Peyer's patch (tissue), 4 donors: Measurements from ENCODE around the gene ENO4. TPM values are rescaled to one million over a fixed set of nuclear protein-coding genes. Genes with fewer than 3 reads are reported as not detected.

Experiments
- DNase-seq, 3 donors: peaks; one replicate each; pipeline ENCODE4 v3.0.0-alpha.2; 2017 to 2019
- H3K27ac ChIP-seq, 4 donors: fragments of 200-600 bp; sonication (generic); one replicate each; pipeline ENCODE4 v1.5.1; 2016 to 2019
- H3K27me3 ChIP-seq, 2 donors: fragments of 200-600 bp; sonication (generic); one replicate each; pipeline ENCODE4 v1.5.1; 2019
- H3K36me3 ChIP-seq, 3 donors: fragments of 200-600 bp; sonication (generic); one replicate each; pipeline ENCODE4 v1.5.1; 2016 to 2019
- H3K4me1 ChIP-seq, 4 donors: fragments of 200-600 bp; sonication (generic); one replicate each; pipeline ENCODE4 v1.5.1; 2016 to 2019
- H3K4me3 ChIP-seq, 4 donors: fragments of 200-600 bp; sonication (generic); 1 replicate in 3 of 4; 2 replicates in 1 of 4; pipeline ENCODE4 v1.5.1; 2016 to 2019; ENCODE audit warnings: mild to moderate bottlenecking in 1 of 4
- H3K9me3 ChIP-seq, 4 donors: fragments of 200-600 bp; sonication (generic); one replicate each; pipeline ENCODE4 v1.5.1; 2016 to 2019; ENCODE audit warnings: mild to moderate bottlenecking in 1 of 4
- POLR2A ChIP-seq, 2 donors: fragments of 450-650 bp; IDR thresholded peaks; one replicate each; pipeline ENCODE4 v1.5.1; 2017; ENCODE audit warnings: antibody characterized with exemption in 2 of 2, mild to moderate bottlenecking in 2 of 2, moderate library complexity in 2 of 2
- total RNA-seq, 4 donors: library from RNA; depleted of rRNA; stranded (reverse); fragments of >200 nt; gene quantifications; one replicate each; pipeline ENCODE4 v1.1.0, GENCODE V29; 2016
- TF ChIP-seq, protein P1 (sequence below), 6 experiments: fragments of 450-650 bp in 4 of 6; fragments of 200-600 bp in 2 of 6; sonication (generic) in 1 of 6; IDR thresholded peaks; one replicate each; pipeline ENCODE4 v1.5.1; 2017 to 2019; ENCODE audit warnings: antibody characterized with exemption in 6 of 6, mild to moderate bottlenecking in 3 of 6, moderate library complexity in 1 of 6

The ENO4 gene
- total RNA-seq, 4 donors from 2014 or later = not detected

DNA sequence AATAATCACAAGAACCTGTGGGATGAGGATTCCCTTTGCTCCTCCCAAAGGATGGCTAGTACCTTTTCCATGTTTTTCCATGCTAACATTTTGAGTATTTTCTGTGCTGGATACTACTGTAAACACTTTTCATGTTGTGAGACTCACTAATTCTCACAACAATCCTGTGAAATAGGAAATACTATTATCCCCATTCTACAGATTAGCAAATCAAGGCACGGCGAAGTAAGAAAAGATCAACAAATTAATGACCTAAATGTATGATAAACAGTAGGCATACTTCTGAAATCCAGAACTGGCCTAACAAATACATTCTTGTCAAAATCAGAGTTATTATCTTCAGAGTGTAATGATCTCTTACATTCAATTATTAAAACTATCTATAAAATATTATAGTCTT is 69.3 kb downstream of the ENO4 start:
- Histone ChIP-seq H3K27ac (no peak overlapping the region), H3K4me3 (no peak overlapping the region), H3K27me3 (no peaks in the 10 kb centered on the region), H3K36me3 (peaks cover 0 to 9% (median 0%) of the 10 kb centered on the region in 3 donors), H3K9me3 (no peaks in the 10 kb centered on the region), H3K4me1 (no peaks in the 10 kb centered on the region)
- no peak for TF ChIP-seq POLR2A (IDR thresholded peaks at IDR 0.05)
- TF ChIP-seq, protein P1, sequence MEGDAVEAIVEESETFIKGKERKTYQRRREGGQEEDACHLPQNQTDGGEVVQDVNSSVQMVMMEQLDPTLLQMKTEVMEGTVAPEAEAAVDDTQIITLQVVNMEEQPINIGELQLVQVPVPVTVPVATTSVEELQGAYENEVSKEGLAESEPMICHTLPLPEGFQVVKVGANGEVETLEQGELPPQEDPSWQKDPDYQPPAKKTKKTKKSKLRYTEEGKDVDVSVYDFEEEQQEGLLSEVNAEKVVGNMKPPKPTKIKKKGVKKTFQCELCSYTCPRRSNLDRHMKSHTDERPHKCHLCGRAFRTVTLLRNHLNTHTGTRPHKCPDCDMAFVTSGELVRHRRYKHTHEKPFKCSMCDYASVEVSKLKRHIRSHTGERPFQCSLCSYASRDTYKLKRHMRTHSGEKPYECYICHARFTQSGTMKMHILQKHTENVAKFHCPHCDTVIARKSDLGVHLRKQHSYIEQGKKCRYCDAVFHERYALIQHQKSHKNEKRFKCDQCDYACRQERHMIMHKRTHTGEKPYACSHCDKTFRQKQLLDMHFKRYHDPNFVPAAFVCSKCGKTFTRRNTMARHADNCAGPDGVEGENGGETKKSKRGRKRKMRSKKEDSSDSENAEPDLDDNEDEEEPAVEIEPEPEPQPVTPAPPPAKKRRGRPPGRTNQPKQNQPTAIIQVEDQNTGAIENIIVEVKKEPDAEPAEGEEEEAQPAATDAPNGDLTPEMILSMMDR (IDR thresholded peaks at IDR 0.05) = no peak
- no peak for DNase-seq

DNA sequence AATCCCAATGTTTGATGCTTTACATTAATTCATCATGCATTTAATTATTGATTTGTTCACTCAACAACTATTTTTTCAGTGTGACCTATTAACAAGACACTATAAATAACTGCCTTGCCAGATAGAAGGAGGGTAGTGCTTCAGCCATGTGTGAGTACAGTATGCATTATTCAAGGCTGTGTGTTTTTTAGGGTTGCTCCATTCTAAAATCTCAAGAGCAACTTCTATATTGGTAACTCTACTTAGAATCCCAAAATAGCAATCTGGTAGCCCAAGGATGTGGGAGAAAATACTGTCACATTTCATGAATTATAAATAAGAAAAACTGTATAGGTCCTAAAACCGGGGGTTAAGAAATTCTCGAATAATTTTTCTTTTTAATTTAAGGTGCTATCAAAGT is 69.9 kb downstream of the ENO4 start:
- H3K4me3 ChIP-seq = no peak overlapping the region
- H3K4me1 ChIP-seq = no peaks in the 10 kb centered on the region
- no peak for DNase-seq
- H3K9me3 ChIP-seq = no peaks in the 10 kb centered on the region
- H3K27me3 ChIP-seq = no peaks in the 10 kb centered on the region
- peaks cover 0 to 3% (median 0%) of the 10 kb centered on the region in 3 donors for H3K36me3 ChIP-seq
- H3K27ac ChIP-seq = no peak overlapping the region
- no peak for TF ChIP-seq POLR2A (IDR thresholded peaks at IDR 0.05)
- TF ChIP-seq, protein P1 (IDR thresholded peaks at IDR 0.05) = no peak

DNA sequence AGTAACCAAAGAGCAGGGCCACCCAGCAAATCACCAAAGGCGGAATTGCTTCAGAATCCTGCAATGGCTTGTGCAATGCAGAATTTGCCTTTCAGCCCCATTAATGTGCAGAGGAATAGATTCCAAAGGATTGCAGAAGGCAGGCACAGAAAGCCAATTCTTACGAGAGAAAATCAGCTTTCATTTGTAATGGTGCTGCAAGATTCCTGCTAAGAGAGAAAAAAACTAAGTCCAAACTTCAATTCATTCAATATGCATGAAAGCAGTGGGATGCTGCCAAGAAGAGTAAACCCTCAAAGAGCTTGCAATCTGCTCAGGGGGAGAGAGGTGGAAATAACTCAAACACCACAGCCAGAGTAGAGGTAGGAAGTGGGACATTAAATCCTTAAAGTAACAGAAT is 70.4 kb downstream of the ENO4 start:
- DNase-seq = no peak
- H3K36me3 ChIP-seq = no peaks in the 10 kb centered on the region
- no peak overlapping the region for H3K27ac ChIP-seq
- TF ChIP-seq POLR2A (IDR thresholded peaks at IDR 0.05) = no peak
- TF ChIP-seq, protein P1 (IDR thresholded peaks at IDR 0.05) = no peak
- no peaks in the 10 kb centered on the region for H3K4me1 ChIP-seq
- H3K9me3 ChIP-seq = no peaks in the 10 kb centered on the region
- no peaks in the 10 kb centered on the region for H3K27me3 ChIP-seq
- no peak overlapping the region for H3K4me3 ChIP-seq

DNA sequence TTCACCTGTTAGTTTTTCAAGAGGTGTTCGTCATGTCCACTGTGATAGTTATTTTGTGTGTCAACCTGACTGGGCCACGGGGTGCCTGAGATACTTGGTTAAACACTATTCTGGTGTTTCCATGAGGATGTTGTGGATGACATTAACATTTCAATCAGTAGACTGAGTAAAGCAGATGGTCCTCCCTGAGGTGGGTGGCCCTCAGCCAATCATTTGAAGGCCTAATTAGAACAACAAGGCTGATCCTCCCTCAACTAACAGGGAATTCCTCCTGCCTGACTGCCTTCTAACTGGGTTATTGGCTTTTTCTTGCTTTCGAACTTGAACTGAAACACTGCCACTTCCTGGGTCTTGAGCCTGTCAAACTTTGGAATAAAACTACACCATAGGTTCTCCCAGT is 75.8 kb downstream of the ENO4 start:
- TF ChIP-seq POLR2A (IDR thresholded peaks at IDR 0.05) = no peak
- Histone ChIP-seq H3K9me3 (no peaks in the 10 kb centered on the region), H3K27ac (no peak overlapping the region), H3K4me1 (no peaks in the 10 kb centered on the region), H3K4me3 (no peak overlapping the region), H3K36me3 (no peaks in the 10 kb centered on the region), H3K27me3 (no peaks in the 10 kb centered on the region)
- no peak for DNase-seq

DNA sequence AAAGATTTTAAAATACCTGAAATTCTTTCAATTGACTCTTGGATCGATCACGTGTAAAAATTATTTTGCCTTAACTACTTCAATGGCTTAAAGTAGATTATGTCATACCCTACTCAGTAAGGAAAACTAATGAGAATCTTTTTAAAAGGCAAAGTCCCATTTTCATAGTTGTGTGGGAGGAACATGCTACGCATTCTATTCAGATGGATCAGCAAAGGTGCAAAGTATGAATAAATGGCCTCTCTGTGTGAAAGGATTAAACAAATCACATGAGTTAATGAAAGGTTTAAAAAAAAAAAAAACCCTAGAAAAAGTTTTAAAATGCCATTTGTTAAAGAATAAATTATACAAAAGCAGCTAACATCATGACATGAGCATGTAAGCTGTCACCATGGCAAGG is 77.1 kb downstream of the ENO4 start:
- DNase-seq = no peak
- H3K27ac ChIP-seq = no peak overlapping the region
- H3K4me1 ChIP-seq = no peaks in the 10 kb centered on the region
- H3K36me3 ChIP-seq = no peaks in the 10 kb centered on the region
- TF ChIP-seq, protein P1 (IDR thresholded peaks at IDR 0.05) = no peak
- no peak for TF ChIP-seq POLR2A (IDR thresholded peaks at IDR 0.05)
- H3K27me3 ChIP-seq = no peaks in the 10 kb centered on the region
- no peak overlapping the region for H3K4me3 ChIP-seq
- no peaks in the 10 kb centered on the region for H3K9me3 ChIP-seq

DNA sequence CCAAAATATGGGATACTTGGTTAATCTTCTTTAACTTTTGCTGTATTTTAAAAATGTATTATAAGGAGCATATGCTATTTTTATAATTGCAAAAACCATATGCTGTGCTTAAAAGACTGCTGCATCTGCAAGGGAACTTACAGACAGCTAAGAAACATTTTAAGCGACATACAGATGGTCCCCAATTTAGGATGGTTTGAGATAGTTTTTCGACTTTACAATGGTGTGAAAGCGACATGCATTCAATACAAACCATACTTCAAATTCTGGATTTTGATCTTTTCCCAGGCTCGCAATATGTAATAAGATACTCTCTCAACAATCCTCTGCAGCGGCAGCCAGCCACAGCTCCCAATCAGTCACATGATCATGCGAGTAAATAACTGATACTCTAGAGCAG is 82.5 kb downstream of the ENO4 start:
- no peak overlapping the region for H3K27ac ChIP-seq
- no peak for DNase-seq
- no peaks in the 10 kb centered on the region for H3K27me3 ChIP-seq
- TF ChIP-seq, protein P1 (IDR thresholded peaks at IDR 0.05) = no peak
- no peak for TF ChIP-seq POLR2A (IDR thresholded peaks at IDR 0.05)
- no peaks in the 10 kb centered on the region for H3K36me3 ChIP-seq
- no peaks in the 10 kb centered on the region for H3K4me1 ChIP-seq
- H3K9me3 ChIP-seq = no peaks in the 10 kb centered on the region
- no peak overlapping the region for H3K4me3 ChIP-seq

Other genes starting within 250 kb of the ENO4 start
- gene PNLIPRP2, start 228.5 kb upstream of the ENO4 start, total RNA-seq = 100 to 1,000 TPM in 2 of 4 donors, 10 to 100 TPM in 1, 1 to 10 TPM in 1; 9.9 to 161 (median 76.5) TPM
- gene HSPA12A, start 106.9 kb upstream of the ENO4 start, total RNA-seq = 10 to 100 TPM in 1 of 4 donors, 1 to 10 TPM in 3; 2.6 to 15.7 (median 6.8) TPM
- 10 to 100 TPM; 24.1 to 59.7 (median 34.1) TPM for gene SHTN1, start 155.7 kb downstream of the ENO4 start, total RNA-seq